Measurements from ENCODE around the gene ABCA5.

Gene ABCA5

DNA sequence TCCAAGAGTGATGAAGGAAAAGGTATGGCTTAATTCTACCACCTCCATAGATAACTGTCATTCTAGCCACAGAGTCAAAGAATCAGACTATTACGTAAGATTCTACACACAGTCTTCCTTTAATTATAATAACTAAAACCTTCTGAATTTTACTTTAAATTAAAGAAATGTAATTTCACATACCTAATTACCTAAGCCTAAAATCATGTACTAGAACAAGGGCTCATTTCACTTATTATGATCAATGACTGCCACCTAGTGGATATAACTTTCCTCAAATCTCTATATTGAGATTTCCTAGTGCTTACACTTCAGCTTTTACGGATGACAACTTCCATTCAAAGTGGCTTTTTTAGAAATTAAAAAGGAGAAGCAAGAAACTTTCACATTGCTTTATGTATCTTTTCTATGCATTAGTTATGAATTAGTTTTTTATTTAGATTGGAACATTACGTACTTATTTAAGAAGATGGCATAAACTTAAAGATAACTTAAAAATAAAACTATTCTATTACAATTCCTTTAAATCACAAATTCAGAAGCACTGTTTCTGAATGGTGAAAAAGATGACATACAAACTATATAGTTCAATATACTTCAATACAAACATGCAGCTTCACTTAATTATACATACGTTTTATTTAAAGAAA is 80.1 kb downstream of the ABCA5 start:
- TF ChIP-seq EZH2phosphoT487 (IDR thresholded peaks at IDR 0.05; ENCODE audit: low read depth) = no peak
- TF ChIP-seq, protein P1, sequence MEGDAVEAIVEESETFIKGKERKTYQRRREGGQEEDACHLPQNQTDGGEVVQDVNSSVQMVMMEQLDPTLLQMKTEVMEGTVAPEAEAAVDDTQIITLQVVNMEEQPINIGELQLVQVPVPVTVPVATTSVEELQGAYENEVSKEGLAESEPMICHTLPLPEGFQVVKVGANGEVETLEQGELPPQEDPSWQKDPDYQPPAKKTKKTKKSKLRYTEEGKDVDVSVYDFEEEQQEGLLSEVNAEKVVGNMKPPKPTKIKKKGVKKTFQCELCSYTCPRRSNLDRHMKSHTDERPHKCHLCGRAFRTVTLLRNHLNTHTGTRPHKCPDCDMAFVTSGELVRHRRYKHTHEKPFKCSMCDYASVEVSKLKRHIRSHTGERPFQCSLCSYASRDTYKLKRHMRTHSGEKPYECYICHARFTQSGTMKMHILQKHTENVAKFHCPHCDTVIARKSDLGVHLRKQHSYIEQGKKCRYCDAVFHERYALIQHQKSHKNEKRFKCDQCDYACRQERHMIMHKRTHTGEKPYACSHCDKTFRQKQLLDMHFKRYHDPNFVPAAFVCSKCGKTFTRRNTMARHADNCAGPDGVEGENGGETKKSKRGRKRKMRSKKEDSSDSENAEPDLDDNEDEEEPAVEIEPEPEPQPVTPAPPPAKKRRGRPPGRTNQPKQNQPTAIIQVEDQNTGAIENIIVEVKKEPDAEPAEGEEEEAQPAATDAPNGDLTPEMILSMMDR (IDR thresholded peaks at IDR 0.05; ENCODE audit: low read depth, low read length) = peak; percentile 79
- Histone ChIP-seq H4K20me1 (ENCODE audit: insufficient read depth, low read length) (no peaks in the 10 kb centered on the region), H3K36me3 (replicated peaks; ENCODE audit: low read depth, low read length) (no peaks in the 10 kb centered on the region), H3K9ac (ENCODE audit: low read length) (no peak overlapping the region), H3K27me3 (ENCODE audit: low read depth, low read length) (no peaks in the 10 kb centered on the region), H3K27ac (ENCODE audit: low read length) (no peak overlapping the region), H3K9me3 (ENCODE audit: insufficient read depth, low read length) (no peaks in the 10 kb centered on the region), H2AFZ (ENCODE audit: low read depth, low read length) (no peak overlapping the region), H3K4me2 (ENCODE audit: low read length) (no peak overlapping the region), H3K79me2 (ENCODE audit: low read length) (no peaks in the 10 kb centered on the region), H3K4me1 (ENCODE audit: low read length) (no peaks in the 10 kb centered on the region), H3K4me3 (ENCODE audit: low read length) (no peak overlapping the region)

DNA sequence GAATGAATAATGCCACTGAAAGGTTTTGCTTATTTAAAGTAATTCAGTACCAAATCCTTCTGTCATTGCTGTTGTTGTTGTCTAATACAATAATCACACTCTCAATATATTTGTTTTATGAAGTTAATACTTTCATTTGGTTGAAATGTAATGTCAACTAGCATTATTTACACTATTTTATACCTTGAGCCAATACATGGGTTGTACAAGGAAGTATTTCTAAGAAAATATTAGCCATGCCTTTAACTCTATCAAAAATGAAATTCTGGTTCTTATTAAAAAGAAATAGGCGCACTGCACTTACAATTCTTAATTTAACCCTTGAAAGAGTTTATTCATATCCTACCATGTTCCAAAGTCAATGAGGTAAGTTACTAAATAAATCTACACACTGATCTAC is 80.7 kb downstream of the ABCA5 start:
- TF ChIP-seq, protein P1 (IDR thresholded peaks at IDR 0.05; ENCODE audit: low read depth, low read length) = no peak
- no peak for TF ChIP-seq EZH2phosphoT487 (IDR thresholded peaks at IDR 0.05; ENCODE audit: low read depth)
- Histone ChIP-seq H3K27ac (ENCODE audit: low read length) (no peak overlapping the region), H3K4me1 (ENCODE audit: low read length) (no peaks in the 10 kb centered on the region), H3K4me3 (ENCODE audit: low read length) (no peak overlapping the region), H4K20me1 (ENCODE audit: insufficient read depth, low read length) (no peaks in the 10 kb centered on the region), H3K79me2 (ENCODE audit: low read length) (no peaks in the 10 kb centered on the region), H3K9ac (ENCODE audit: low read length) (no peak overlapping the region), H3K9me3 (ENCODE audit: insufficient read depth, low read length) (no peaks in the 10 kb centered on the region), H2AFZ (ENCODE audit: low read depth, low read length) (no peak overlapping the region), H3K27me3 (ENCODE audit: low read depth, low read length) (no peaks in the 10 kb centered on the region), H3K36me3 (replicated peaks; ENCODE audit: low read depth, low read length) (no peaks in the 10 kb centered on the region), H3K4me2 (ENCODE audit: low read length) (no peak overlapping the region)

DNA sequence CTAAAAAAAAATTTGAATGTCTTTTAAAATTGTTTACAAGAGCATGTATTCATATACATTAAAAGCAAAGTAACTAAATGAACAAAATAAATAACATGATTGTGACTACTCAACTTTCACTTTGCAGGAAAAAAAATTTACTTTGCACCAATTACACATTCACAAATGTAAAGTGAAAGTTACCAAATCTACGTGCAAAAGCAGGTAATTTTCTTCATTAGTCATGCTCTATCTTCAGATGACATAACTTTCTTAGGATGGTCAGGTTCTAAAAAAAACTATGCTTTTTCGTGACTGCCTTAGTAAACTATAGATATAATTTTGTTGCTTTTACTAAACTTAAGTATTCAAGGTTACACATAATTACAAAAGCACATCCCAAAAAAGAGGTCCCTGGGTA is 81.3 kb downstream of the ABCA5 start:
- H3K9me3 ChIP-seq (ENCODE audit: insufficient read depth, low read length) = no peaks in the 10 kb centered on the region
- H3K27me3 ChIP-seq (ENCODE audit: low read depth, low read length) = no peaks in the 10 kb centered on the region
- H3K4me1 ChIP-seq (ENCODE audit: low read length) = no peaks in the 10 kb centered on the region
- no peak overlapping the region for H3K9ac ChIP-seq (ENCODE audit: low read length)
- H3K36me3 ChIP-seq (replicated peaks; ENCODE audit: low read depth, low read length) = no peaks in the 10 kb centered on the region
- H3K4me2 ChIP-seq (ENCODE audit: low read length) = no peak overlapping the region
- no peaks in the 10 kb centered on the region for H3K79me2 ChIP-seq (ENCODE audit: low read length)
- no peak overlapping the region for H3K4me3 ChIP-seq (ENCODE audit: low read length)
- no peak overlapping the region for H3K27ac ChIP-seq (ENCODE audit: low read length)
- TF ChIP-seq, protein P1 (IDR thresholded peaks at IDR 0.05; ENCODE audit: low read depth, low read length) = no peak
- no peak for TF ChIP-seq EZH2phosphoT487 (IDR thresholded peaks at IDR 0.05; ENCODE audit: low read depth)
- no peak overlapping the region for H2AFZ ChIP-seq (ENCODE audit: low read depth, low read length)
- no peaks in the 10 kb centered on the region for H4K20me1 ChIP-seq (ENCODE audit: insufficient read depth, low read length)

DNA sequence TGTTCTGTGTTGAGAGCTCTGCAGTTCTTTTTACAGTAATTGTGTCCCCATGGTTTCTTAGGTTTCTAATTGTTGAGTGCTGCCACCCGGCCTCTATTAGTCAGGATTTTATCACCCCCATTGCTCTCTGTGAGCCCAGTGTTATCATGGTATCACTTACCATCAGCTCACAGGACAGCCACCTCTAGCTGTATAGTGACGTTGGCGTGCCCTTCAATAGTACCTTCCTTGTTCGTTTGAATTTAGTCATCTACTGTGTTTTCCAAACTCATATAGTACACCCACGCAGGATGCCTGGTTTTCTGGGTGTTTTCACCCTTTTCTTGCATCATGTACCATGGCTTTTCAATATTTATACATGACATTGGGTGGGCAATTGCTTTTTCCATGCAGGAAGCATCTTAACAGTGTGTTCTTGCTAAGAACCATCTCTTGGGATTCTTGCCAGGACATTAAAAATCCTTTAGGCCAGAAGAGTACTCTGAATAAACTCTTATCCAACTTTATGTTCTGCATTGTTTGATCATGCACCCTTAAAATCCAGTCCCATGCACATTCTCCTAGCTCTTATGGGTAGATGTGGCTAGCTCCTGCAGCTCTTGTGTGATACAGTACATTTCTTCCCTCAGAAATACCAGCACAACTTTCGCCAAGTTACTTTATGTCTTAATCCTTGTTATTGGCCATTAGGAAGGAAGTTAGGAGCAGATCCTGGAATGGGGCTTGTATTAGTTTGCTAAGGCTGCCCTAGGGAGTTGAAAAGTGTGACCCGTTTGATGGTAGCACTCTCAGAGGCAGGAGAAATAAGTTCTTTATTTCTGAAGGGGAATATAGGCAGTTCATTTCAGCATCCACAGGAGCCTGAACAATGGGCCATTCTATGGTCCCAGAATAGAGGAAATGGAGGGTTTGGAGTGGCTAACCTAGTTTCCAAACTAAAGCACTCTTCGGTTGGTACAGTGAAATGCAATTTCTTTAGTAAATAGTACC is 87.0 kb downstream of the ABCA5 start:
- Histone ChIP-seq H3K27ac (ENCODE audit: low read length) (no peak overlapping the region), H3K4me3 (ENCODE audit: low read length) (no peak overlapping the region), H3K79me2 (ENCODE audit: low read length) (no peaks in the 10 kb centered on the region), H3K27me3 (ENCODE audit: low read depth, low read length) (no peaks in the 10 kb centered on the region), H3K4me1 (ENCODE audit: low read length) (peaks cover 5% of the 10 kb centered on the region), H3K9ac (ENCODE audit: low read length) (no peak overlapping the region), H3K9me3 (ENCODE audit: insufficient read depth, low read length) (no peaks in the 10 kb centered on the region), H3K36me3 (replicated peaks; ENCODE audit: low read depth, low read length) (peaks cover 2% of the 10 kb centered on the region), H3K4me2 (ENCODE audit: low read length) (no peak overlapping the region), H2AFZ (ENCODE audit: low read depth, low read length) (no peak overlapping the region), H4K20me1 (ENCODE audit: insufficient read depth, low read length) (no peaks in the 10 kb centered on the region)
- TF ChIP-seq, protein P1 (IDR thresholded peaks at IDR 0.05; ENCODE audit: low read depth, low read length) = no peak
- no peak for TF ChIP-seq EZH2phosphoT487 (IDR thresholded peaks at IDR 0.05; ENCODE audit: low read depth)
